H1 (cell line): ENCODE data around the gene ZNF385D. TPM values are rescaled to one million over a fixed set of nuclear protein-coding genes. Genes with fewer than 3 reads are reported as not detected.

Experiments used
- BCL11A ChIP-seq, 2 experiments: IDR thresholded peaks; one replicate each; pipeline ENCODE4 v1.6.1; 2011; ENCODE audit warnings: low read depth in 2 of 2, low read length in 2 of 2, mild to moderate bottlenecking in 2 of 2
- POLR2AphosphoS5 ChIP-seq: IDR thresholded peaks from 2 replicates; pipeline ENCODE4 v1.6.1; 2011; ENCODE audit warnings: low read depth, low read length
- POU5F1 ChIP-seq: IDR thresholded peaks from 2 replicates; pipeline ENCODE4 v1.6.1; 2011; ENCODE audit warnings: low read depth, mild to moderate bottlenecking, low read length, moderate library complexity
- SP1 ChIP-seq: IDR thresholded peaks from 2 replicates; pipeline ENCODE4 v1.6.1; 2011; ENCODE audit warnings: low read depth, low read length
- TAF1 ChIP-seq: IDR thresholded peaks from 2 replicates; pipeline ENCODE4 v1.6.1; 2011; ENCODE audit warnings: mild to moderate bottlenecking, low read depth, low read length
- USF2 ChIP-seq: IDR thresholded peaks from 2 replicates; pipeline ENCODE4 v1.6.1; 2011; ENCODE audit warnings: low read length, improper control_type of control experiment
- polyA plus RNA-seq, 7 experiments: library from polyadenylated mRNA; depleted of rRNA in 3 of 7; stranded (reverse) in 5 of 7; unstranded in 2 of 7; fragments of >200 nt in 5 of 7; fragments of 200-250 nt in 2 of 7; gene quantifications; 1 replicate in 5 of 7; 2 replicates in 1 of 7; 4 replicates in 1 of 7; pipeline versions ENCODE4 v1.2.1 to v1.2.3, GENCODE V29; 2011 to 2013; ENCODE audit warnings: missing spikeins in 2 of 7, mixed read lengths in 2 of 7
- total RNA-seq: library from RNA; stranded (reverse); fragmentation: NEBNext Ultra II Directional; extraction: Animal tissue kit (Norgen Biotek cat#: 25700); gene quantifications from 2 replicates; pipeline ENCODE4 v1.2.1, GENCODE V29; 2021
- TF ChIP-seq, protein P1 (sequence below), 3 experiments: IDR thresholded peaks; 1 replicate in 2 of 3; 2 replicates in 1 of 3; pipeline versions ENCODE4 v1.5.1 to v1.6.1; 2011; ENCODE audit warnings: low read length in 3 of 3, mild to moderate bottlenecking in 3 of 3, inconsistent platforms in 2 of 3, low read depth in 1 of 3, moderate library complexity in 1 of 3; ENCODE audit not compliant: insufficient read depth in 1 of 3; ENCODE audit errors: control extremely low read depth in 1 of 3

Gene ZNF385D
- total and polyA plus RNA-seq, 2 of the 8 experiments (the other 6 are each of a cell fraction or from before 2014, with no cell fraction given): 5.9 to 10.8 TPM

DNA sequence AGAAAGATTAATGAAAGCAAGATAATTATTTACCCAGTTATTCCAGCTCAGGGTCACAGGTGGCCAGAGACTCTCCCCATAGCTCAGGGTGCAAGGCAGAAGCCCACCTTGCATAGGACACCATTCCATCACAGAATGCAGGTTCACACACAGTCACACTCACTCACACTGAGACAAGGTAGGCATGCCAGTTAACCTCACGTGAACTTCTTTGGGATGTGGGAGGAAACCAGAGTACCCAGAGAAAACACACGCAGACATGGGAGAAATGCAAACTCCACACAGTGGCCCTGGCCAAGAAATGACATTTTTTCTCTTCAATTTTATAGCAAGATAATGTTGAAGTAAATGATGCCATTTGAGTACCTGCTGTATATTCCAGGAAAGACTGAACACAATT lies 106.7 kb downstream of the ZNF385D start (continued):
- TF ChIP-seq, protein P1, sequence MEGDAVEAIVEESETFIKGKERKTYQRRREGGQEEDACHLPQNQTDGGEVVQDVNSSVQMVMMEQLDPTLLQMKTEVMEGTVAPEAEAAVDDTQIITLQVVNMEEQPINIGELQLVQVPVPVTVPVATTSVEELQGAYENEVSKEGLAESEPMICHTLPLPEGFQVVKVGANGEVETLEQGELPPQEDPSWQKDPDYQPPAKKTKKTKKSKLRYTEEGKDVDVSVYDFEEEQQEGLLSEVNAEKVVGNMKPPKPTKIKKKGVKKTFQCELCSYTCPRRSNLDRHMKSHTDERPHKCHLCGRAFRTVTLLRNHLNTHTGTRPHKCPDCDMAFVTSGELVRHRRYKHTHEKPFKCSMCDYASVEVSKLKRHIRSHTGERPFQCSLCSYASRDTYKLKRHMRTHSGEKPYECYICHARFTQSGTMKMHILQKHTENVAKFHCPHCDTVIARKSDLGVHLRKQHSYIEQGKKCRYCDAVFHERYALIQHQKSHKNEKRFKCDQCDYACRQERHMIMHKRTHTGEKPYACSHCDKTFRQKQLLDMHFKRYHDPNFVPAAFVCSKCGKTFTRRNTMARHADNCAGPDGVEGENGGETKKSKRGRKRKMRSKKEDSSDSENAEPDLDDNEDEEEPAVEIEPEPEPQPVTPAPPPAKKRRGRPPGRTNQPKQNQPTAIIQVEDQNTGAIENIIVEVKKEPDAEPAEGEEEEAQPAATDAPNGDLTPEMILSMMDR (IDR thresholded peaks at IDR 0.05; ENCODE audit: control extremely low read depth in 1 of 3, insufficient read depth in 1 of 3, low read depth in 1 of 3, low read length in 3 of 3): no peak
- TF ChIP-seq BCL11A (IDR thresholded peaks at IDR 0.05; ENCODE audit: low read depth in 2 of 2, low read length in 2 of 2) (no peak), SP1 (no peak), POU5F1 (no peak), POLR2AphosphoS5 (no peak), USF2 (no peak), TAF1 (no peak)
